NCI-H1048 (cell line): Measurements from ENCODE around the gene C16orf89.

Source experiments
- DNase-seq: peaks from one replicate; lab custom pipeline; 2025; lab: John Stamatoyannopoulos, UW

The C16orf89 gene

DNA sequence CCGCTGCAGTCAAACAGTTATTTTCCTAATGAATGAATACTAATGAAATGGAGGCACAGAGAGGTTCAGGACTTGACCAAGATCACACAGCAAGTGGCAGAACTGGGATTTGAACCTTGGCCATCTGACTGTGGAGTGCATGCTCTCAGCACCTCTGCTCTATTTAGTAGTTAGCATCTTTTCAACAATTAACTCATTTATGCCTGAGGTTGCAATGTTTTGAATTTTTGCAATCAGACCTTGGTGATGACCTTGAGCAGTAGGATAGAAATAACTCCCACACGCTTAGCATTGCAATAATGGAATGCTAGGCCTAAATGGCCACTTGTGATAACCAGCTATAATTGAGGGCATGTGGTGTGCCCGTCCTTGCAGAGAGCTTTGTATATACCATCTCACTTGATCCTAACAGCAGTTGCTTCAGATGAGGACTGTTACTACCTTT, 63.0 kb downstream of the C16orf89 start:
- DNase-seq = no peak

DNA sequence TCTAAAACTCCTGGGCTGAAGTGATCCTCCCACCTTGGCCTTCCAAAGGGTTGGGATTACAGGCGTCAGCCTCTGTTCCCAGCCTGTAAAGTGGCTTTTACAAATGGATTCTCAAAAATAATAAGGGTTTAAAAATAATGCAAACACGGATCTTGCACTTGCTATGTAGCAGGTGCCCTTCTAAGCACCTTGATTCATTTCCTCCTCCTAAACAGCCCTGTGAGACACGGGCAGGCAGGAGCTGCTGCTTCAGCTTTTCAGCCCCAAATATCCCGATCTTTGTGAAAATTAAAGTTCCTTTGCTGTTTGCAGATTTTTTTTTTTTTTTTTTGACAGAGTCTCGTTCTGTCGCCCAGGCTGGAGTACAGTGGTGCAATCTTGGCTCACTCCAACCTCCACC, 63.8 kb downstream of the C16orf89 start:
- no peak for DNase-seq

DNA sequence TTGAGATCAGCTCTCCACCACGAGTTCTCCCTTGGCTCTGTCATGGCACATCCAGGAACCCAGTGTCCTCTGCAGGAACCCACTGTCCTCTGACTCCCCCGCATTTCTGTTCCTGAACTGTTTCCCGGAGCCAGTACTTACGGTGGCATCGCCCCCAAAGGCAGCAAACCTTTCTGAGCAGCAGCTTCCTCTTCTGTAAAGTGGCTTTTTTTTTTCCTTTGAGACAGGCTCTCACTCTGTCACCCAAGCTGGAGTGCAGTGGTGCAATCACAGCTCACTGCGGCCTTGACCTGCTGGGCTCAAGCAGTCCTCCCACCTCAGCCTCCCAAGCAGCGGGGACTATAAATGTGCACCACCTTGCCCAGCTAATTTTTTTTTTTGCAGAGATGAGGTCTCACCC, 64.2 kb downstream of the C16orf89 start:
- DNase-seq = no peak

DNA sequence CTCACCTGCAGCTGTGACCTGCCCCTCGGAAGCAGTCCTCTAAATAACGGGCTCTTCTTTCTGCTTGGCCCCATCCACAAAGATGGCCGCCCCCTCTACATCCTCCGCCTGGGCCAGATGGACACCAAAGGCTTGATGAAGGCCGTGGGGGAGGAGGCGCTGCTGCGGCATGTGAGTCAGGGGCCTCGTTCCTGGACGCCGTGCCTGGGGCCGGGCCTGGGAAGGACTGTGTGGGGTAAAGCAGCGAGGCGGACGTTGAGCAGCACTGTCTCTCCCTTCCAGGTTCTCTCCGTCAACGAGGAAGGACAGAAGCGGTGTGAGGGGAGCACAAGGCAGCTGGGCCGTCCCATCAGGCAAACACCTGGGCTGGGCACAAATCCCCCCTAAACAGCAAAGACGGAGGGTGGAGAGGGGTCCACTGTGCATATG, 65.2 kb downstream of the C16orf89 start:
- no peak for DNase-seq

DNA sequence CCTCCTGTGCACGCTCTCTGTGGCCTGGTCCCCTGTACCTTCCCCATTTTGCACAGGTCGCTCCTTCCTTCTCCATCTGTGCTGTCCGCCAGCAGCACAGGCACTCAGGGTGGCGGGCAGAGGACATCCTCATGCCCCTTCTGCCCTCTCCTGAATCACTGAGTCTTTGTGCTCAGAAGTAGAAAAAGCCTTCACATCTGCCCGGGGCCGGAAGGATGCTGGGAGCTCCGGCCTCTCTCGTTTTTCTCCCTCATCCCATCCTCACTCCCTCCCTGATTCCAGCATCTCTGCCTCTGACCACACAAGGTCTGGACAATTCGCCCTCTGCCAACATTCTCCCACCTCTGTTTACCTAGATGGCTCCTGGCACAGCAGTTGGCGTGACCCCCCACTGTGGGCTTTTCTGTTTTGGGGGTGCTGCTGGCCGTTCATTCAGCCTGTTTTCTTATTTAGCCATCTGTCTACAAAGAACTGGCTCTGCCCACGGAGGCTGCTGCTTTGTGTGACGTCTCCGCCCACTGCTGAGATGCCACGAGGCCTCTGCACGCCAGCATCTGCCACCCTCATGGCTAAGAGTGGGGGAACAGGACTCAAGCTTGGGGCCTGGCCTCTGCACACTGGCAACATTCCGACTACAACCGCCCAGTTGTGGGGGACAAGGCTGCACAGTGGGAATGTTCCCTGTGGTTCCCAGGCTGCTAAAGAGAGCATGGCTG, 70.9 kb downstream of the C16orf89 start:
- DNase-seq = no peak
